ENCODE results near the gene KCNIP4.

KCNIP4 gene

GRCh38 chr4:21882051-21882839, 66.3 kb downstream of the KCNIP4 start:
- no peak for TF ChIP-seq CTCF (IDR thresholded peaks at IDR 0.05; ENCODE audit: low read depth, low read length, missing control alignments)
- no peak overlapping the region for H3K4me3 ChIP-seq (ENCODE audit: low read depth, low read length)
- no peak for DNase-seq (ENCODE audit: low read depth)

GRCh38 chr4:21879187-21879586, 69.4 kb downstream of the KCNIP4 start:
- no peak for DNase-seq (ENCODE audit: low read depth)
- H3K4me3 ChIP-seq (ENCODE audit: low read depth, low read length): no peak overlapping the region
- TF ChIP-seq CTCF (IDR thresholded peaks at IDR 0.05; ENCODE audit: low read depth, low read length, missing control alignments): no peak

- H3K4me3 ChIP-seq (ENCODE audit: low read depth, low read length): no peak overlapping the region
- TF ChIP-seq CTCF (IDR thresholded peaks at IDR 0.05; ENCODE audit: low read depth, low read length, missing control alignments): no peak
- DNase-seq (ENCODE audit: low read depth): no peak
Measured at GRCh38 chr4:21876711-21877110, 71.9 kb downstream of the KCNIP4 start.

GRCh38 chr4:21873145-21873544, 75.4 kb downstream of the KCNIP4 start:
- DNase-seq (ENCODE audit: low read depth): no peak
- H3K4me3 ChIP-seq (ENCODE audit: low read depth, low read length): no peak overlapping the region
- no peak for TF ChIP-seq CTCF (IDR thresholded peaks at IDR 0.05; ENCODE audit: low read depth, low read length, missing control alignments)

- no peak for DNase-seq (ENCODE audit: low read depth)
- H3K4me3 ChIP-seq (ENCODE audit: low read depth, low read length): no peak overlapping the region
- TF ChIP-seq CTCF (IDR thresholded peaks at IDR 0.05; ENCODE audit: low read depth, low read length, missing control alignments): no peak
Measured at GRCh38 chr4:21872101-21872500, 76.5 kb downstream of the KCNIP4 start.

- no peak for TF ChIP-seq CTCF (IDR thresholded peaks at IDR 0.05; ENCODE audit: low read depth, low read length, missing control alignments)
- no peak for DNase-seq (ENCODE audit: low read depth)
- no peak overlapping the region for H3K4me3 ChIP-seq (ENCODE audit: low read depth, low read length)
Measured at GRCh38 chr4:21869978-21870745, 78.4 kb downstream of the KCNIP4 start.
